HEK293T (cell line): Measurements from ENCODE around the gene C16orf54.
"Not testable (repeated sequence)": the region's sequence is repeated elsewhere in the genome, so short reads cannot be mapped to it uniquely, and the experiment has no call there.

Experiments used
- CTCF ChIA-PET: fragments of 350-600 bp; formaldehyde crosslinking; extraction: SDS; loops from one replicate; lab custom pipeline; 2021; ENCODE audit warnings: antibody characterized with exemption, inconsistent platforms; lab: Yijun Ruan, JAX
- POLR2A ChIA-PET: fragments of 350-600 bp; formaldehyde crosslinking; extraction: SDS; loops from one replicate; lab custom pipeline; 2020; ENCODE audit warnings: antibody characterized with exemption, inconsistent platforms; lab: Yijun Ruan, JAX
- DNase-seq: peaks from one replicate; pipeline ENCODE4 v3.0.0; 2012; ENCODE audit warnings: mixed read lengths; ENCODE audit errors: extremely low spot score
- ARNT ChIP-seq: fragments of 450-650 bp; IDR thresholded peaks from 2 replicates; pipeline ENCODE4 v1.6.1; 2017; ENCODE audit warnings: mild to moderate bottlenecking
- BHLHE40 ChIP-seq: fragments of 450-650 bp; IDR thresholded peaks from 2 replicates; pipeline ENCODE4 v1.6.1; 2016; ENCODE audit warnings: mild to moderate bottlenecking, moderate library complexity, borderline replicate concordance
- CTBP1 ChIP-seq: fragments of 450-650 bp; IDR thresholded peaks from 2 replicates; pipeline ENCODE4 v1.6.1; 2016; ENCODE audit warnings: borderline replicate concordance
- ELF4 ChIP-seq: fragments of 450-650 bp; IDR thresholded peaks from 2 replicates; pipeline ENCODE4 v1.6.1; 2017; ENCODE audit warnings: antibody characterized with exemption
- FOXA1 ChIP-seq: fragments of 450-650 bp; IDR thresholded peaks from 2 replicates; pipeline ENCODE4 v1.6.1; 2016; ENCODE audit warnings: mild to moderate bottlenecking
- FOXK2 ChIP-seq: fragments of 450-650 bp; IDR thresholded peaks from 2 replicates; pipeline ENCODE4 v1.6.1; 2016; ENCODE audit warnings: mild to moderate bottlenecking
- FOXM1 ChIP-seq: fragments of 450-650 bp; IDR thresholded peaks from 2 replicates; pipeline ENCODE4 v1.6.1; 2017; ENCODE audit warnings: mild to moderate bottlenecking, borderline replicate concordance
- HDGF ChIP-seq: fragments of 450-650 bp; IDR thresholded peaks from 2 replicates; pipeline ENCODE4 v1.6.1; 2017; ENCODE audit warnings: antibody characterized with exemption, borderline replicate concordance
- L3MBTL2 ChIP-seq: fragments of 450-650 bp; conservative IDR thresholded peaks from 2 replicates; pipeline ENCODE4 v1.6.1; 2016; ENCODE audit warnings: mild to moderate bottlenecking
- LEF1 ChIP-seq: fragments of 450-650 bp; IDR thresholded peaks from 2 replicates; pipeline ENCODE4 v1.6.1; 2017; ENCODE audit warnings: mild to moderate bottlenecking, borderline replicate concordance
- NFRKB ChIP-seq: fragments of 450-650 bp; IDR thresholded peaks from 2 replicates; pipeline ENCODE4 v1.6.1; 2016; ENCODE audit warnings: mild to moderate bottlenecking, moderate library complexity
- SP1 ChIP-seq: fragments of 450-650 bp; IDR thresholded peaks from 2 replicates; pipeline ENCODE4 v1.6.1; 2017
- SUZ12 ChIP-seq: fragments of 450-650 bp; IDR thresholded peaks from 2 replicates; pipeline ENCODE4 v1.6.1; 2016; ENCODE audit warnings: mild to moderate bottlenecking
- TARDBP ChIP-seq: fragments of 450-650 bp; IDR thresholded peaks from 2 replicates; pipeline ENCODE4 v1.6.1; 2016
- ZNF384 ChIP-seq: fragments of 450-650 bp; IDR thresholded peaks from 2 replicates; pipeline ENCODE4 v1.6.1; 2016
- TF ChIP-seq, protein P1 (sequence below): fragments of 450-650 bp; IDR thresholded peaks from 2 replicates; pipeline ENCODE4 v1.6.1; 2016

The C16orf54 gene

DNA sequence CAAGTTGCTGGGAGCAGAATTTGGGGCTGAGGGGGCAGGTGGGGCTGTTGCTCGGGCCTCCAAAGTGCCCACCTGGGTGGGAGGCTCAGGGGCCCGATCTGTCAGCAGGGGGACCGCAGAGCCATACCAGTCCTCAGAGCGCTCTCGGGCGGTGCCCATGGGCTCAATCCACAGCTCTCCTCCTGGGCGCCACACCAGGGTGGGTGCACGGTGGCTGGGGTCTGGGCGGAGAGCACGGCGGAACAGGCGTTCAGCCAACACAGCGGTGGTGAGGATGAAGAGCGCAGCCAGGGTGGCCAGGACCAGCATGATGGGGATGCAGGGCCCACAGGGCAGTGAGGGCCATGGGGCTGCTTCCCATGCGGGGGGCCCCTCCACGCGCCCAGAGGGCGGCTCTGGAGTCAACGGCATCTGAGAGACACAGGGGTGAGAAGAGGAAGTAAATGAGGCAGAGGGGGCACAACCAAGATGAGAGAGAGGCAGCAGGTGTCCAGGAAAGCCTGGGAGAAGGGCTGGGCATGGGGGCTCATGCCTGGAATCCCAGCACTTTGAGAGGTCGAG lies 1.2 kb downstream of the C16orf54 start:
- no peak for DNase-seq
- no peak for TF ChIP-seq SUZ12
- CTCF ChIA-PET = no interaction called here
- POLR2A ChIA-PET = no interaction called here

DNA sequence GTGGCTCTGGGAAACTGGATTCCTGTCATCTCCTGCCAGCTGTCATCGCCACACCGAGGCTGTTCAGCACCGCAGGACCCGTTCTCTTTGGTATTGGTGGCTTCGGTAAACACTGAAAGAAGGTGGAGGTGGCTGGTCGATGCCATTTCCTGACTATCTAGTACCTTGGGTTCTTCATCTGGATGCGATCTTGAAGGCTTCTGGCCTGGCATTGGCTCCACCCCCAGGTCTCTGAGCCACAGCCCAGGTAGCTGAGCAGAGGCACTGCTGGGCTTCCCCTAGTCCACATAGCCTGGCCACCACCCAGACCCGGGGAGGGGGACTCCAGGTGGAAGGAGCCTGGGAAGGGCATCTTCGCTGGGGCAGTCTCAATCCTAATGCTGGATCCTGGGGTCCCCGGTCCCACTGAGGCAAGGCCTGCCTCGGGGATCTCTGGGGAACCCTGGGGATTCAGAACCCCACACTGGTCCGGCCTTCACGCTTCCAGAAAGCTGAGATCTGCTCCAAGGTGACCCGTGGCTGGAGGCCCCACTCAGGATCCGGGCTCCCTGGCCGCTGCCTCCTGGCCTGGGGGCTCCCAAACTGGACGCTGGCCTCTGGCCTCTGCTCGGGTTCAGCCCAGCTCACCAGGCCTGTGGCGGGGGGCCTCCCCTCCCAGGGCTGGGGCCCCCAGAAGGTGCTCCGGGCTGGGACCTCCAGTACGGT lies 1.8 kb downstream of the C16orf54 start:
- no peak for TF ChIP-seq FOXK2
- TF ChIP-seq SP1 = no peak
- no peak for TF ChIP-seq HDGF
- TF ChIP-seq FOXM1 = no peak
- TF ChIP-seq L3MBTL2 = no peak
- TF ChIP-seq BHLHE40 = no peak
- no peak for TF ChIP-seq CTBP1
- no peak for TF ChIP-seq SUZ12
- TF ChIP-seq, protein P1, sequence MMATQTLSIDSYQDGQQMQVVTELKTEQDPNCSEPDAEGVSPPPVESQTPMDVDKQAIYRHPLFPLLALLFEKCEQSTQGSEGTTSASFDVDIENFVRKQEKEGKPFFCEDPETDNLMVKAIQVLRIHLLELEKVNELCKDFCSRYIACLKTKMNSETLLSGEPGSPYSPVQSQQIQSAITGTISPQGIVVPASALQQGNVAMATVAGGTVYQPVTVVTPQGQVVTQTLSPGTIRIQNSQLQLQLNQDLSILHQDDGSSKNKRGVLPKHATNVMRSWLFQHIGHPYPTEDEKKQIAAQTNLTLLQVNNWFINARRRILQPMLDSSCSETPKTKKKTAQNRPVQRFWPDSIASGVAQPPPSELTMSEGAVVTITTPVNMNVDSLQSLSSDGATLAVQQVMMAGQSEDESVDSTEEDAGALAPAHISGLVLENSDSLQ = no peak
- POLR2A ChIA-PET = no interaction called here
- CTCF ChIA-PET = no interaction called here
- DNase-seq = no peak

DNA sequence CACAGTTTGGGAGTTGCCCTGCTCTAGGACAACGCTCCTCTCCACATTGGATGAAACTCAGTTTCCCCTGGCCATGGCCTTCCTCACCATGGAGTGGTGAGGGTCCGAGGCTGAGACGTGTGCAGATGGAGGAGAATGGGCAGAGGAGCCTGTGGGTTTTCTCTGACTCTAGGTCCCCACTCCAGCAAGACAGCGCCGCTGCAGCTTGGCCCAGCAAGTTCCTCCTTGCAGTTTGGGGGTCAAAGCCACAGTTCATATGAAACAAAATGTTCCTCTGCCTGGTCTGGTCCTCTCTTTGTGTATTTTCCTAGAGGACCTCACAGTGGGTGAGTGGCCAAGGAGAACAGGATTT lies 2.3 kb downstream of the C16orf54 start:
- TF ChIP-seq ELF4 = no peak
- TF ChIP-seq SP1 = no peak
- no peak for TF ChIP-seq FOXA1
- TF ChIP-seq CTBP1 = no peak
- no peak for TF ChIP-seq HDGF
- TF ChIP-seq SUZ12 = no peak
- TF ChIP-seq NFRKB = no peak
- no peak for TF ChIP-seq L3MBTL2
- TF ChIP-seq BHLHE40 = no peak
- TF ChIP-seq ZNF384 = no peak
- no peak for TF ChIP-seq FOXM1
- POLR2A ChIA-PET = no interaction called here
- CTCF ChIA-PET = no interaction called here
- DNase-seq = no peak

DNA sequence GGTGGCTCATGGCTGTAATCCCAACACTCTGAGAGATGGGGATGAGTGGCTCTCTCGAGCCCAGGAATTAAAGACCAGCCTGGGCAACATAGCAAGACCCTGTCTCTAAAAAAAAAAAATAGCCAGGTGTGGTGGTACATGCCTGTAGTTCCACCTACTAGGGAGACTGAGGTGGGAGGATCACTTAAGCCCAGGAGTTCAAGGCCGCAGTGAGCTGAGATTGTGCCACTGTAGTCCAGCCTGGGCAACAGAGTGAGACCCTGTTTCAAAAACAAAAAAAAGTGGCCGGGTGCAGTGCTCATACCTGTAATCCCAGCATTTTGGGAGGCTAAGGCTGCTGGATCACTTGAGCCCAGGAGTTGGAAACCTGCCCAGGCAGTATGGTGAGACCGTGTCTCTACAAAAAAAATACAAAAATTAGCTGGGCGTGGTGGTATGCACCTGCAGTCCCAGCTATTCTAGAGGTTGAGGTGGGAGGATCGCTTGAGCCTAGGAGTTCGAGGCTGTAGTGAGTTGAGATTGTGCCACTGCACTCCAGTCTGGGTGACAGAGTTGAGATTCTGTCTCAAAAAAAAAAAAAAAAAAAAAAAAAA lies 3.0 kb downstream of the C16orf54 start:
- ChIA-PET CTCF (no interaction called here), POLR2A (no interaction called here)
- no peak for DNase-seq
- no peak for TF ChIP-seq LEF1
- no peak for TF ChIP-seq ZNF384
- no peak for TF ChIP-seq NFRKB
- no peak for TF ChIP-seq FOXM1
- TF ChIP-seq HDGF = no peak
- no peak for TF ChIP-seq ARNT
- no peak for TF ChIP-seq FOXA1
- TF ChIP-seq SUZ12 = no peak
- TF ChIP-seq TARDBP = no peak
- TF ChIP-seq, protein P1 = no peak
- no peak for TF ChIP-seq SP1
- TF ChIP-seq CTBP1 = no peak
- no peak for TF ChIP-seq BHLHE40
- TF ChIP-seq ELF4 = no peak
- no peak for TF ChIP-seq FOXK2
- no peak for TF ChIP-seq L3MBTL2

DNA sequence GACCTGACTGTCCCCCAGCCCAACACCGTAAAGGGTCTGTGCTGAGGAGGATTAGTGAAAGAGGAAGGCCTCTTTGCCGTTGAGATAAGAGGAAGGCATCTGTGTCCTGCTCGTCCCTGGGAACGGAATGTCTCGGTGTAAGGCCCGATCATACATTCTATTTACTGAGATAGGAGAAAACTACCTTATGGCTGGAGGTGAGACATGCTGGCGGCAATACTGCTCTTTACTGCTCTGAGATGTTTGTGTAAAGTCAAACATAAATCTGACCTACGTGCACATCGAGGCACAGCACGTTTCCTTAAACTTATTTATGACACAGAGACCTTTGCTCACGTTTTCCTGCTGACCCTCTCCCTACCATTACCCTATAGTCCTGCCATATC lies 5.2 kb downstream of the C16orf54 start:
- DNase-seq, CTCF ChIA-PET, POLR2A ChIA-PET: not testable (repeated sequence)

DNA sequence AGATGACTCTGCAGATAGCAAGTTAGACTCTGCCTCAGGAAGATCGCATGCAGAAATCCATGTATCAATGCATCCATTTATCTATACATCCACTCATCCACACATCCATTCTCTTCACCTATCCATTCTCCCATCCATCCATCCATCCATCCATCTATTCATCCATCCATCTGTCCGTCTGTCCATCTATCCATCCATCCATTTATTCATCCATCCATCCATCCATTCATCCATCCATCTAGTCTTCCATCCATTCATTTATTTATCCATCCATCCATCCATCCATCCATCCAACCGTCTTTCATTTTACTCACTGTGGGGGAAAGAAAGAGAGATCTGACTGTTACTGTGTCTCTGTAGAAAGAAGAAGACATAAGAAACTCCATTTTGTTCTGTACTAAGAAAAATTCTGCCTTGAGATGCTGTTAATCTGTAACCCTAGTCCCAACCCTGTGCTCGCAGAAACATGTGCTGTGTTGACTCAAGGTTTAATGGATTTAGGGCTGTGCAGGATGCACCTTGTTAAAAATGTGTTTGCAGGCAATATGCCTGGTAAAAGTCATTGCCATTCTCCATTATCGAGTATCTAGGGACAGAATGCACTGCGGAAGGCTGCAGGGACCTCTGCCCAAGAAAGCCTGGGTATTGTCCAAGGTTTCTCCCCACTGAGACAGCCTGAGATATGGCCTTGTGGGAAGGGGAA lies 5.7 kb downstream of the C16orf54 start:
- POLR2A ChIA-PET, DNase-seq, CTCF ChIA-PET: not testable (repeated sequence)

DNA sequence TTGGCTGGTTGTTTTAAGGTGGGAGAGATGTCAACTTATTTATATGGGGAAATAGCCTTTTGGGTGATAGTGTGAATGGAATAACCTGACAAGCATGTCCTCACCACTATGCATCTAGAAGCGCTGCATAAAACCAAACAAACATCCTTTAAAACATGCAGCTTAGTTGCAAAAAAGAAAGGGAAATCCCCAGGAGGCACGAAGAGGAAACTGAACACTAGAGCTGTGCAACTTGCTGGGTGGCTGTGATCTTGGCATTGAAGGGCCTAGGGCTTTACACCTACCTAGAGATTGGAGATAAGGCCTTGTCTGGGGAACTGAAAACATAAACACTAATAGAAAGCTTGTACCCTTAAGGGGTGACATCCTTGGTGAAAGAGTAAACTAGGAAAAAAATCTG lies 7.3 kb downstream of the C16orf54 start:
- no peak for TF ChIP-seq LEF1
- no peak for TF ChIP-seq SP1
- TF ChIP-seq CTBP1 = no peak
- TF ChIP-seq L3MBTL2 = no peak
- no peak for TF ChIP-seq BHLHE40
- no peak for TF ChIP-seq FOXA1
- no peak for TF ChIP-seq HDGF
- TF ChIP-seq NFRKB = no peak
- no peak for TF ChIP-seq ZNF384
- no peak for TF ChIP-seq SUZ12
- TF ChIP-seq, protein P1 = no peak
- TF ChIP-seq ELF4 = no peak
- TF ChIP-seq ARNT = no peak
- TF ChIP-seq FOXK2 = no peak
- TF ChIP-seq TARDBP = no peak
- no peak for TF ChIP-seq FOXM1
- POLR2A ChIA-PET = interaction anchor here (0.6 kb wide), 1 partner anchor 9 kb away, joined by 3 read pairs; no protein-coding TSS in a partner anchor
- no peak for DNase-seq

More for the DNA sequence above, 7.3 kb downstream of the C16orf54 start:
- CTCF ChIA-PET = interaction anchor here (0.6 kb wide), 1 partner anchor 12 kb away, joined by 3 read pairs; no protein-coding TSS in a partner anchor
